Activated T-helper 17 cell treated with anti-CD3 and anti-CD28 coated beads, Interleukin-2, amount 50 U/mL, for 72 hours (primary cell): ENCODE data around the gene TBC1D26. TPM values are rescaled to one million over a fixed set of nuclear protein-coding genes. Genes with fewer than 3 reads are reported as not detected.
"Not testable (repeated sequence)": the region's sequence is repeated elsewhere in the genome, so short reads cannot be mapped to it uniquely, and the experiment has no call there.

Source experiments
- ATAC-seq: fragments of 150-1000 bp; cut with Tn5 transposase; replicated peaks from 2 replicates; pipeline ENCODE4 v1.10.0; 2021; ENCODE audit warnings: mild to moderate bottlenecking, moderate library complexity
- H3K27ac Mint-ChIP-seq: one replicate; pipeline ENCODE4 v1.8.0; 2022; ENCODE audit warnings: mixed read lengths
- H3K27me3 Mint-ChIP-seq: one replicate; pipeline ENCODE4 v1.8.0; 2022; ENCODE audit warnings: mixed read lengths
- H3K36me3 Mint-ChIP-seq: one replicate; pipeline ENCODE4 v1.8.0; 2022; ENCODE audit warnings: low read depth, mild to moderate bottlenecking, mixed read lengths
- H3K4me1 Mint-ChIP-seq: one replicate; pipeline ENCODE4 v1.8.0; 2022; ENCODE audit warnings: mixed read lengths
- H3K4me3 Mint-ChIP-seq: one replicate; pipeline ENCODE4 v1.8.0; 2022; ENCODE audit warnings: mild to moderate bottlenecking, mixed read lengths
- H3K9me3 Mint-ChIP-seq: one replicate; pipeline ENCODE4 v1.8.0; 2022; ENCODE audit warnings: mixed read lengths
- total RNA-seq, 2 donors: library from RNA; stranded (reverse); gene quantifications; one replicate each; pipeline ENCODE4 v1.2.3, GENCODE V29; 2022

Gene TBC1D26
- total RNA-seq, 2 donors from 2014 or later = 1.5 TPM; not detected in 1

- H3K9me3 Mint-ChIP-seq = no peaks in the 10 kb centered on the region
- ATAC-seq = no peak
- no peaks in the 10 kb centered on the region for H3K4me1 Mint-ChIP-seq
- H3K4me3 Mint-ChIP-seq = no peak overlapping the region
- peaks cover 4% of the 10 kb centered on the region for H3K27me3 Mint-ChIP-seq
- H3K36me3 Mint-ChIP-seq = no peaks in the 10 kb centered on the region
- no peak overlapping the region for H3K27ac Mint-ChIP-seq
Observed at GRCh38 chr17:15738066-15738465, 6.0 kb downstream of the TBC1D26 start.

- H3K9me3 Mint-ChIP-seq, H3K4me1 Mint-ChIP-seq, H3K27me3 Mint-ChIP-seq, H3K27ac Mint-ChIP-seq, H3K4me3 Mint-ChIP-seq, ATAC-seq, H3K36me3 Mint-ChIP-seq: not testable (repeated sequence)
Observed at GRCh38 chr17:15739259-15739658, 7.2 kb downstream of the TBC1D26 start.

- H3K27me3 Mint-ChIP-seq, H3K9me3 Mint-ChIP-seq, H3K4me1 Mint-ChIP-seq, H3K27ac Mint-ChIP-seq, H3K4me3 Mint-ChIP-seq, H3K36me3 Mint-ChIP-seq, ATAC-seq: not testable (repeated sequence)
Observed at GRCh38 chr17:15740041-15740440, 8.0 kb downstream of the TBC1D26 start.

- no peaks in the 10 kb centered on the region for H3K36me3 Mint-ChIP-seq
- no peak overlapping the region for H3K4me3 Mint-ChIP-seq
- no peaks in the 10 kb centered on the region for H3K9me3 Mint-ChIP-seq
- no peaks in the 10 kb centered on the region for H3K4me1 Mint-ChIP-seq
- no peak for ATAC-seq
- no peak overlapping the region for H3K27ac Mint-ChIP-seq
- H3K27me3 Mint-ChIP-seq = peaks cover 4% of the 10 kb centered on the region
Observed at GRCh38 chr17:15740570-15741120, 8.6 kb downstream of the TBC1D26 start.

GRCh38 chr17:15741624-15742023 is 9.5 kb downstream of the TBC1D26 start:
- ATAC-seq = no peak
- H3K4me1 Mint-ChIP-seq = no peaks in the 10 kb centered on the region
- no peak overlapping the region for H3K4me3 Mint-ChIP-seq
- H3K36me3 Mint-ChIP-seq = no peaks in the 10 kb centered on the region
- H3K9me3 Mint-ChIP-seq = no peaks in the 10 kb centered on the region
- H3K27ac Mint-ChIP-seq = no peak overlapping the region
- peaks cover 6% of the 10 kb centered on the region for H3K27me3 Mint-ChIP-seq

- Mint-ChIP-seq H3K9me3 (no peaks in the 10 kb centered on the region), H3K4me1 (no peaks in the 10 kb centered on the region), H3K27ac (no peak overlapping the region), H3K36me3 (no peaks in the 10 kb centered on the region), H3K27me3 (peaks cover 10% of the 10 kb centered on the region), H3K4me3 (no peak overlapping the region)
- ATAC-seq = no peak
Observed at GRCh38 chr17:15742051-15742795, 10.1 kb downstream of the TBC1D26 start.

GRCh38 chr17:15742921-15743320 is 10.8 kb downstream of the TBC1D26 start:
- Mint-ChIP-seq H3K4me3 (no peak overlapping the region), H3K9me3 (no peaks in the 10 kb centered on the region), H3K27ac (no peak overlapping the region), H3K4me1 (no peaks in the 10 kb centered on the region), H3K36me3 (no peaks in the 10 kb centered on the region), H3K27me3 (peaks cover 10% of the 10 kb centered on the region)
- ATAC-seq = no peak

GRCh38 chr17:15744074-15744676 is 12.1 kb downstream of the TBC1D26 start:
- no peak for ATAC-seq
- H3K4me1 Mint-ChIP-seq = no peaks in the 10 kb centered on the region
- peaks cover 10% of the 10 kb centered on the region for H3K27me3 Mint-ChIP-seq
- no peak overlapping the region for H3K4me3 Mint-ChIP-seq
- H3K27ac Mint-ChIP-seq = no peak overlapping the region
- no peaks in the 10 kb centered on the region for H3K36me3 Mint-ChIP-seq
- H3K9me3 Mint-ChIP-seq = no peaks in the 10 kb centered on the region

- Mint-ChIP-seq H3K9me3 (no peaks in the 10 kb centered on the region), H3K4me1 (no peaks in the 10 kb centered on the region), H3K36me3 (no peaks in the 10 kb centered on the region), H3K4me3 (no peak overlapping the region), H3K27me3 (peaks cover 5% of the 10 kb centered on the region), H3K27ac (no peak overlapping the region)
- ATAC-seq = no peak
Observed at GRCh38 chr17:15744885-15745284, 12.8 kb downstream of the TBC1D26 start.

GRCh38 chr17:15749403-15749802 is 17.3 kb downstream of the TBC1D26 start:
- not testable (repeated sequence) for H3K27me3 Mint-ChIP-seq, H3K4me1 Mint-ChIP-seq, H3K4me3 Mint-ChIP-seq, H3K27ac Mint-ChIP-seq, ATAC-seq, H3K36me3 Mint-ChIP-seq, H3K9me3 Mint-ChIP-seq

- H3K4me1 Mint-ChIP-seq, H3K9me3 Mint-ChIP-seq, H3K27ac Mint-ChIP-seq, H3K4me3 Mint-ChIP-seq, H3K36me3 Mint-ChIP-seq, ATAC-seq, H3K27me3 Mint-ChIP-seq: not testable (repeated sequence)
Observed at GRCh38 chr17:15768865-15769533, 36.9 kb downstream of the TBC1D26 start.

GRCh38 chr17:15770679-15771078 is 38.6 kb downstream of the TBC1D26 start:
- not testable (repeated sequence) for ATAC-seq, H3K9me3 Mint-ChIP-seq, H3K36me3 Mint-ChIP-seq, H3K4me3 Mint-ChIP-seq, H3K27me3 Mint-ChIP-seq, H3K27ac Mint-ChIP-seq, H3K4me1 Mint-ChIP-seq

GRCh38 chr17:15776871-15777270 is 44.8 kb downstream of the TBC1D26 start:
- no peaks in the 10 kb centered on the region for H3K36me3 Mint-ChIP-seq
- no peak overlapping the region for H3K27ac Mint-ChIP-seq
- no peak for ATAC-seq
- H3K9me3 Mint-ChIP-seq = peaks cover 6% of the 10 kb centered on the region
- H3K4me1 Mint-ChIP-seq = no peaks in the 10 kb centered on the region
- H3K27me3 Mint-ChIP-seq = peaks cover 20% of the 10 kb centered on the region
- H3K4me3 Mint-ChIP-seq = no peak overlapping the region

GRCh38 chr17:15777297-15777696 is 45.2 kb downstream of the TBC1D26 start:
- H3K4me1 Mint-ChIP-seq = no peaks in the 10 kb centered on the region
- peaks cover 6% of the 10 kb centered on the region for H3K9me3 Mint-ChIP-seq
- no peak overlapping the region for H3K4me3 Mint-ChIP-seq
- peak; percentile 61 for ATAC-seq
- peaks cover 24% of the 10 kb centered on the region for H3K27me3 Mint-ChIP-seq
- no peak overlapping the region for H3K27ac Mint-ChIP-seq
- H3K36me3 Mint-ChIP-seq = no peaks in the 10 kb centered on the region

GRCh38 chr17:15777717-15778116 is 45.6 kb downstream of the TBC1D26 start:
- Mint-ChIP-seq H3K36me3 (no peaks in the 10 kb centered on the region), H3K4me3 (no peak overlapping the region), H3K9me3 (peaks cover 6% of the 10 kb centered on the region), H3K27me3 (peaks cover 26% of the 10 kb centered on the region), H3K4me1 (no peaks in the 10 kb centered on the region), H3K27ac (no peak overlapping the region)
- peak; percentile 54 for ATAC-seq
